Activated CD4-positive, CD25-positive, alpha-beta regulatory T cell treated with anti-CD3 and anti-CD28 coated beads, Interleukin-2, amount 50 U/mL, for 16 hours (primary cell): Measurements from ENCODE around the gene KRT14.
"Not testable (repeated sequence)": the region's sequence is repeated elsewhere in the genome, so short reads cannot be mapped to it uniquely, and the experiment has no call there.

ENCODE experiments used
- DNase-seq: peaks from one replicate; pipeline ENCODE4 v3.0.0-alpha.2; 2020; ENCODE audit warnings: low read depth, low spot score

The KRT14 gene

GRCh38 chr17:41623184-41623861, 36.6 kb upstream of the KRT14 start:
- DNase-seq: not testable (repeated sequence)

DNA sequence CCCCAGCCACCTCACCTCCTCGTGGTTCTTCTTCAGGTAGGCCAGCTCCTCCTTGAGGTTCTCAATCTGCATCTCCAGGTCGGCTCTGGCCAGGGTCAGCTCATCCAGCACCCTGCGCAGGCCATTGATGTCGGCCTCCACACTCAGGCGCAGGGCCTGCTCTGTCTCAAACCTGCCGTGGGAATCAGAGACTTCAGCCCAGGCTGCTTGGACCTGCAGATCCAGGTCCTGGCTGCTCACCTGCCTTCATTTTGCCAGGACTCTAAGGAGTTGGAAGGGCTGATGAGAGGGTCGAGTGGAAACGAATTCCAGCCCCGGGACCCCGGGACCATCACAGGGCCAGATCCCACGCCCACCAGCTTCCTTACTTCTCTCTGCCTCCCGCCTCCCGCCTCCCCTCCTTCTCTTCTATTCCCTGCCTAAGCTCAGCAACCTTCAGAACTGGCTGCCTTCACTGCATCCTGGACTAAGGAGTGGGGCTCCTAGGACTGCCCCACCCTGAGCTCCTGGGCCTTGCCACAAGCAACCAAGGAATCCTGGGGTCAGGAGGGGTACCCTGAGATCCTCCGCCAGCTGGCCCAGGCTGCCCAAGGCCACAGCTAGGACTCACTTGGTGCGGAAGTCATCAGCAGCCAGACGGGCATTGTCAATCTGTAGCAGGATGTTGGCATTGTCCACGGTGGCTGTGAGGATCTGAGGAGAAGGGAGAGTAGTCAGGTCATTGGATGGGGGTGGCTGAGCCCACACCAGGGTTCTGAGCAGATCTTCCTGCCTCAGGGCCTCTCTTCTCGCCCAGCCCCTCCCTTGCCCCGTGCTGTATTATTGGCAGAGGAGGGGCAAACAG, 35.9 kb upstream of the KRT14 start:
- not testable (repeated sequence) for DNase-seq

GRCh38 chr17:41621916-41622315, 35.2 kb upstream of the KRT14 start:
- no peak for DNase-seq

- DNase-seq: not testable (repeated sequence)
These were observed 34.7 kb upstream of the KRT14 start for GRCh38 chr17:41621435-41621817.

DNA sequence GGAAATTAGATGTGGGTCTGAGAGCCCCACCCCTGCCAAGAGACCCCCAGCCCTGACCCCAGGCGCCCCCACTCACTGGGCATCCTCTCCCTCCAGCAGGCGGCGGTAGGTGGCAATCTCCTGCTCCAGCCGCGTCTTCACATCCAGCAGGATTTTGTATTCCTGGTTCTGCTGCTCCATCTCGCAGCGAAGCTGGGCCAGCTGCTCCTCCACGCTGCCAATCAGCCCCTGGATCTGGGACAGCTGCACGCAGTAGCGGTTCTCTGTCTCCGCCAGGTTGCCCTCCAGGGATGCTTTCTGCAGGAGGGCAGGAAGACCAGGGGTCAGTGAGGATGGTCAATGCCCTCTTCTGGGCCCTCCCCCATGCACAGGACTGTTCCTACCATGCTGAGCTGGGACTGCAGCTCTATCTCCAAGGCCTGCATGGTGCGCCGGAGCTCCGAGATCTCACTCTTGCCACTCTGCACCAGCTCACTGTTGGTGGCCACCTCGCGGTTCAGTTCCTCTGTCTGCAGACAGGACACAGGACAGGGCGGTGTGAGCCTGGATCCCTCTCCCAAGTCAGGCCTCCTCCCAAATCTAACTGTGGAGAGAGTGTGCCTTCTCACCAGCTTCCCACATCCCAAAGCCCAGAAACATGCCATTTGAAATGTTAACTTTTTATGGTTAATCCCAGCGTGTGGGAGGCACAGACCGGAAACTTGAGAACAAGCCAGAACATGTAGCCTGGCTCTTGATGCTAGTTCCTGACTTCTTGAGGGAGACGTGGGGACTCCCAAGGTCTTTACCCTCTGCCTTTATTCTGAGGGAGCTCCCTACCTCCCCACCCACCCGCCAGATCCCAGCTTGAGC, 34.1 kb upstream of the KRT14 start:
- no peak for DNase-seq

GRCh38 chr17:41619927-41620582, 33.4 kb upstream of the KRT14 start:
- not testable (repeated sequence) for DNase-seq

DNA sequence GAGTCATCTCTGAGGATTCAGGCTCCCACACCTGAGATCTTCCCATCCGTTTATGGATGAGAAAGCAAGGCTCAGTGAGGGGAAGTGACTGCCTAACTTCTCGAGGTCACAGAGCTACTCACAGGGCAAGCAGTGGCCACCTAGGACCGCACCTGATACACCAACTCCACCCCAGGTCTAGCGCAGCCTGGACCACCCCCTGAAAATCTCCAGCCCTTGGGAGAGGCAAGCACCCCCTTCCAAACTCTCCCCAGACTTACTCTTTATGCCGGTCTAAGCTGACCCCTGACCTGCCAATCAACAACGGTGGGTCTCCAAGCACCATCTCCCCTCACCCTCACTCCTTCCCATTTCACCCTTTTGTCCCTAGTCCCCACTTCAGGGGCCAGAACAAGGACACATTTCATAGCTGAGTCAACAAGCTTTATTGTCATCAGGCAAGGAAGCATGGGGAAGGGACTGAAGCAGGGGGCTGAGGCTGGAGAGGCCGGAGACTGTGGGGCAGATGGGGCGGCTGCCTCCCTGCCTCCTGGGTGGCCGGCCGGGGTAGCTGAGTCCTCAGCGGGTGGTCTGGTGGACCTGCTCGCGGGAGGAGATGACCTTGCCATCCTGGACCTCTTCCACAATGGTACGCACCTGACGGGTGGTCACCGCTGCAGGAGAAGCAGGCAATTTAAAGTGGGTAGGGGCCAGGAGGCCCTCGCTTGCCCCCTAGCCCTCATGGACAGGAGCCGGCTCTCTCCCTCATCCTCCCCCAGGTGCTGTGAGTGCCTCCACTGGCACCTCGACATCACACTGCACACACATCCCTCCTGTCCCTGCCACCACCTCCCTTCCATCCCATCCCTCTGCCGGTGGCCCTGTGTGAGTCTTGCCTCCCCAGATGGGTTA, 32.6 kb upstream of the KRT14 start:
- no peak for DNase-seq

DNA sequence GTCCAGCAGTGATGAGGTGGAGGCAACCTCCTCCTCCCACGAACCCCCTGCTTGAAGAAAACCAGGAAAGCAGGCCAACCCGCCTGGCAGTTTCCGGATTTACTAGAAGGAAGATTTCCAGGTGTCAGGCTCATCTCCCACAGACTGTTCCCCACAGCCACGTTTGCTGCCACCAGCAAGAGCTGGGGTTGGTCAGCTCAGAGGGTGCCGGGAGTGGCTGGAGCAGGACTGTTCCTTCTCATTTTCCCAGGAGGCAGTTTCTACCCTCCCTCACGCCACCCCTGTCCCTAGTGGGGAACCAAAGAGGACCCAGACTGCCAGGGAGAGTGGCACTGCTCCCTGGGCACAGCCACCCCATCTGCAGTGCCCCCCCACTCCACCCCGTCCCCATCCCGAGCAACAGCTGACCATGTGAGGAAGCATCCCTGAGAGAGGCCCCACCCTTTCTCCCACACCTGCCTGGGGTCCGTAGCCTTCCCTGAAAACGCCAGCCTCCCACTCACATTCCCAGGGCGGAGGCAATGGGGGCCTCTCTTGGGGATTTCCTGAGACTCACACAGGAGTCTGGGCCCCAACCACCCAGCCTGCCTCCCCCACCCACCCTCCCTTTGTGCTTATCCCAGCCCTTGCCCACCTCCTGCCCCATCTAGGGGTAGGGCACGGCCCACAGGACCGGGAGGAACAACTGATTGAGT, 31.8 kb upstream of the KRT14 start:
- DNase-seq: no peak

GRCh38 chr17:41617698-41618097, 31.0 kb upstream of the KRT14 start:
- DNase-seq: no peak

- no peak for DNase-seq
These were observed 30.4 kb upstream of the KRT14 start for GRCh38 chr17:41617136-41617535.

- not testable (repeated sequence) for DNase-seq
These were observed 29.8 kb upstream of the KRT14 start for GRCh38 chr17:41616486-41616885.

DNA sequence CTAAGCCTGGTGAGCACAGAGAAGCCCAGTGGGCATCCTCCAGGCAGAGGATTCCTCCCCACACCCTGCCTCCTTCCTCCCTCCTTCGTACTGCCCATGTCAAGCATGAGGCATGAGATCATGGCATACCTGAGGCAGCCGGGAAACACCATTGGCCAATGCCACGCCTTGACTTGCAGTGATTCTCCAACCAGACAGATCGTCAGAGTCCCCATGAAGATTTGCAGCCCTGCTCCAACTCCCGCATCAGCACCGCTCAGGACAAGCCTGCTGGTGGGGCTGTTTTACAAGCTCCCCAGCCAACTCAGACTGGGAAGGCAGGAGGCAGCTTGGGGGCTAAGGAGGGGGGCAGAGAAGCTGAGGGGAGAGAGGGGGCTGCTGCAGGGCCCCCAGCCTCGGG, 28.8 kb upstream of the KRT14 start:
- DNase-seq: no peak

GRCh38 chr17:41614767-41615166, 28.1 kb upstream of the KRT14 start:
- not testable (repeated sequence) for DNase-seq

GRCh38 chr17:41614098-41614497, 27.4 kb upstream of the KRT14 start:
- DNase-seq: no peak

- DNase-seq: no peak
These were observed 26.8 kb upstream of the KRT14 start for GRCh38 chr17:41613277-41614082.

GRCh38 chr17:41612376-41613160, 25.9 kb upstream of the KRT14 start, which contains the start of gene KRT16:
KRT16 (minus strand) TSS chr17:41612767; CDS start chr17:41612688, 79 bp downstream.
- not testable (repeated sequence) for DNase-seq

GRCh38 chr17:41610965-41611640, 24.4 kb upstream of the KRT14 start:
- no peak for DNase-seq
